DND-41 (cell line): ENCODE measurements around the gene TNRC6B.

Source experiments
- ATAC-seq: fragments of 200-7000 bp; cut with Tn5 transposase; 3 replicates; pipeline ENCODE4 v1.9.1; 2021; ENCODE audit warnings: low read depth; ENCODE audit not compliant: insufficient read depth
- DNase-seq: peaks from one replicate; pipeline ENCODE4 v3.0.0-alpha.2; 2020
- H2AFZ ChIP-seq: 2 replicates; pipeline ENCODE4 v1.6.0; 2012; ENCODE audit warnings: low read depth, low read length
- H3K27ac ChIP-seq: 2 replicates; pipeline ENCODE4 v1.5.1; 2012; ENCODE audit warnings: low read length, inconsistent platforms
- H3K27me3 ChIP-seq: fragments of 200-600 bp; sonication (generic); 2 replicates; pipeline ENCODE4 v1.6.0; 2012; ENCODE audit warnings: low read length, mild to moderate bottlenecking, inconsistent platforms; ENCODE audit not compliant: insufficient read depth, poor library complexity
- H3K36me3 ChIP-seq: 2 replicates; pipeline ENCODE4 v1.5.1; 2012; ENCODE audit warnings: low read length, inconsistent platforms; ENCODE audit not compliant: insufficient read depth
- H3K4me1 ChIP-seq: 2 replicates; pipeline ENCODE4 v1.5.1; 2012; ENCODE audit warnings: mild to moderate bottlenecking, low read length; ENCODE audit not compliant: insufficient read depth
- H3K4me2 ChIP-seq: 2 replicates; pipeline ENCODE4 v1.6.0; 2012; ENCODE audit warnings: mild to moderate bottlenecking, moderate library complexity, low read length, inconsistent platforms; ENCODE audit not compliant: insufficient read depth
- H3K4me3 ChIP-seq, 2 experiments: fragments of 200-600 bp in 1 of 2; shearing (Covaris generic) in 1 of 2; 2 replicates each; pipeline ENCODE4 v1.5.1; 2012 to 2016; ENCODE audit warnings: inconsistent platforms in 2 of 2, low read length in 2 of 2, mild to moderate bottlenecking in 2 of 2, low read depth in 1 of 2, moderate library complexity in 1 of 2
- H3K79me2 ChIP-seq: 2 replicates; pipeline ENCODE4 v1.6.0; 2012; ENCODE audit warnings: low read length, inconsistent platforms; ENCODE audit not compliant: insufficient read depth
- H3K9ac ChIP-seq: 2 replicates; pipeline ENCODE4 v1.6.0; 2012; ENCODE audit warnings: low read depth, mild to moderate bottlenecking, inconsistent platforms, low read length, moderate library complexity
- H3K9me3 ChIP-seq: 2 replicates; pipeline ENCODE4 v1.5.1; 2012; ENCODE audit warnings: low read length, moderate library complexity, mild to moderate bottlenecking, inconsistent platforms; ENCODE audit not compliant: insufficient read depth, severe bottlenecking
- H4K20me1 ChIP-seq: 2 replicates; pipeline ENCODE4 v1.6.0; 2012; ENCODE audit warnings: low read length; ENCODE audit not compliant: insufficient read depth
- EZH2 ChIP-seq: IDR thresholded peaks from 3 replicates; pipeline ENCODE4 v1.6.1; 2012; ENCODE audit warnings: borderline replicate concordance, low read depth, mild to moderate bottlenecking, moderate library complexity, low read length, inconsistent platforms; ENCODE audit not compliant: severe bottlenecking
- TF ChIP-seq, protein P1 (sequence below): IDR thresholded peaks from 2 replicates; pipeline ENCODE4 v1.5.1; 2012; ENCODE audit warnings: borderline replicate concordance, low read length, moderate library complexity, mild to moderate bottlenecking; ENCODE audit not compliant: poor library complexity, severe bottlenecking; ENCODE audit errors: extremely low read depth

The TNRC6B gene

DNA sequence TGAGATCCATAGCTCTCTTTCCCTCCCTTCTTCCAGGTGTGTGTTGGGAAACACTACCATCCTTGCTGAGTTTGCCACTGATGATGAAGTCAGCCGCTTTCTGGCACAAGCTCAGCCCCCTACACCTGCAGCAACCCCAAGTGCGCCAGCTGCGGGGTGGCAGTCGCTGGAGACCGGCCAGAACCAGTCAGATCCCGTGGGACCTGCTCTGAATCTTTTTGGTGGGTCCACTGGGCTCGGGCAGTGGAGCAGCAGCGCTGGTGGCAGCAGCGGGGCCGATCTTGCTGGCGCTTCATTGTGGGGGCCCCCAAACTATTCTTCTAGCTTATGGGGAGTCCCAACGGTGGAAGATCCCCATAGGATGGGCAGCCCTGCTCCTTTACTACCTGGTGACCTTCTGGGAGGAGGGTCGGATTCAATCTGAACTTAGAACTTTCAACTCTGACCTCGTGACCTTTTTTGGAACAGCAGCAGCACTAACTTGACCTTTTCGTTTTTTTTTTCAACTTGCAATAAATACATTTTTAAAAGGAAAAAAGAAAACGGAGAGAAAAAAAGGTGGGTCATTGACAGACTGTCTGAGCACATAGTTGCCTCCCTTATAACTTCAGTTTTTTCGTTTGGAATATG is 145.2 kb downstream of the TNRC6B start:
- Histone ChIP-seq H3K27ac (no peak overlapping the region), H3K4me2 (no peak overlapping the region)
- no peak for ATAC-seq

DNA sequence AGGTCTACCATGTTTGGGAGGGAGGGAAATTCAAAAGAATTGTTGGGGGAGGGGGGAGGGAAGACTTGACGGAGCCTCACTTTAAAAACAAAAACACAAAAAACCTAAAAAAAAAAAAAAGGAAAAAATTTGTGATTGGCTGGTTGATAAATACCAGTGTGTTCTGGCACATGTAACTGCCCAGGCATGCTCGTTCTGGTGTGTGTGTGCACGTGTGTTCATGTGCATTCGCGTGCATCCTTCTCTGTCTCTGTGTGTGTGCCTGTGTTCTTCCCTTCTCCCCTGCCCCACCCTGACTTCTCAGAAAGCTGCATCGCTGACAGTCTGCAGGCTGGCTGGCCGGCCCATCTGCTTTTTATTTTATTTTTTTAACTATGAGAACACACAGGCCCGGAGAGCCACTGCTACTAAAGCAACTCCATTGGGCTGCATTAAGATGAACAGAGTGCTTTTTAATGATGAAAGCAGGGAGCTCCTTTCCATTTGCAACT is 146.0 kb downstream of the TNRC6B start:
- ATAC-seq (no peak), DNase-seq (no peak)
- H3K79me2 ChIP-seq, result no peaks in the 10 kb centered on the region
- H3K9ac ChIP-seq, result no peak overlapping the region
- H3K4me1 ChIP-seq, result no peaks in the 10 kb centered on the region
- no peak overlapping the region for H2AFZ ChIP-seq
- no peak overlapping the region for H3K4me3 ChIP-seq
- no peaks in the 10 kb centered on the region for H3K27me3 ChIP-seq
- no peak overlapping the region for H3K27ac ChIP-seq
- H3K9me3 ChIP-seq, result no peaks in the 10 kb centered on the region
- no peak for TF ChIP-seq EZH2
- TF ChIP-seq, protein P1, sequence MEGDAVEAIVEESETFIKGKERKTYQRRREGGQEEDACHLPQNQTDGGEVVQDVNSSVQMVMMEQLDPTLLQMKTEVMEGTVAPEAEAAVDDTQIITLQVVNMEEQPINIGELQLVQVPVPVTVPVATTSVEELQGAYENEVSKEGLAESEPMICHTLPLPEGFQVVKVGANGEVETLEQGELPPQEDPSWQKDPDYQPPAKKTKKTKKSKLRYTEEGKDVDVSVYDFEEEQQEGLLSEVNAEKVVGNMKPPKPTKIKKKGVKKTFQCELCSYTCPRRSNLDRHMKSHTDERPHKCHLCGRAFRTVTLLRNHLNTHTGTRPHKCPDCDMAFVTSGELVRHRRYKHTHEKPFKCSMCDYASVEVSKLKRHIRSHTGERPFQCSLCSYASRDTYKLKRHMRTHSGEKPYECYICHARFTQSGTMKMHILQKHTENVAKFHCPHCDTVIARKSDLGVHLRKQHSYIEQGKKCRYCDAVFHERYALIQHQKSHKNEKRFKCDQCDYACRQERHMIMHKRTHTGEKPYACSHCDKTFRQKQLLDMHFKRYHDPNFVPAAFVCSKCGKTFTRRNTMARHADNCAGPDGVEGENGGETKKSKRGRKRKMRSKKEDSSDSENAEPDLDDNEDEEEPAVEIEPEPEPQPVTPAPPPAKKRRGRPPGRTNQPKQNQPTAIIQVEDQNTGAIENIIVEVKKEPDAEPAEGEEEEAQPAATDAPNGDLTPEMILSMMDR, result no peak
- H4K20me1 ChIP-seq, result no peaks in the 10 kb centered on the region
- H3K36me3 ChIP-seq, result peaks cover 66% of the 10 kb centered on the region
- no peak overlapping the region for H3K4me2 ChIP-seq

More for the DNA sequence above, 145.2 kb downstream of the TNRC6B start:
- DNase-seq, result no peak
- no peak overlapping the region for H3K9ac ChIP-seq
- H4K20me1 ChIP-seq, result no peaks in the 10 kb centered on the region
- TF ChIP-seq EZH2, result no peak
- TF ChIP-seq, protein P1, result no peak
- H3K36me3 ChIP-seq, result peaks cover 68% of the 10 kb centered on the region
- no peak overlapping the region for H3K4me3 ChIP-seq
- H3K4me1 ChIP-seq, result no peaks in the 10 kb centered on the region
- no peaks in the 10 kb centered on the region for H3K9me3 ChIP-seq
- H3K79me2 ChIP-seq, result no peaks in the 10 kb centered on the region
- H3K27me3 ChIP-seq, result no peaks in the 10 kb centered on the region
- H2AFZ ChIP-seq, result no peak overlapping the region

DNA sequence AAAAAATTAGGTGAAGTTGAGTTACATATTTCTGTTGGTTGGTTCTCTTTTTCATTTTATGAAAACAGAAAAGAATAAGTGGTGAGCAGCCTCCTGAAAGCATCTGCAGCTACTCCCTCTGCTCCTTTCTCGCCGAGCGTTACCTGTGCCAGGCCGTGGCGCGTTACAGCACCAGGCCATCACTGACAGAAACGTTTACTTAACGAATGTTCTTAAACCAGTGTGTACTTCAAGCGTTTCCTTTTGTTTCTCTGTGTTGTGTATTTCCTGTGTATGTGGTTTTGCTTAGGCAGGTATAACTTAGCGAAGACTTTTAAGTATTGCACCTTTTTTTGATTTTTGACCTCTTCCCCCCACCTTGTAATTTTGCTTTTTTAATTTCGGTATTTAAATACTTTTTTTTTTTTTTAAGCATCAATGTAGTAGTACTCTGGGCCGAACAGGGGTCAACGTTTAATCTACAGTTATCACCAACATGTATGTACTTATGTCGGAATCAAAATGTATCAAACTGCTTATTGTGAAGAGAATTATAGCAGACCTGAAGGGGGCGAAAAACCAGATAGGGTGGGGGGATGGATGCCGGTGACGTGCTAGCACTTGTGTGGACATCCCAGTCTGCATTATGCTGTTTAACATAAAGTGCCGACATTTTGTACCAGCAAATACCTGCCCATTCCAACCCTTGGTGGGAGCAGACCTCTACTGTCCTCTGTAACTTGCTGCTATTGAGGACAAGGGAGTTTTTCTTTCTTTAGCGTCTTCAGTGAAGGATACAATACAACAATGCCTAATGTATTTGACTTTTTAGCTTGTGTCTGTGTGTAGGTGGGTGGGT is 147.0 kb downstream of the TNRC6B start:
- no peak overlapping the region for H2AFZ ChIP-seq
- no peak overlapping the region for H3K4me2 ChIP-seq
- no peaks in the 10 kb centered on the region for H3K9me3 ChIP-seq
- no peak overlapping the region for H3K9ac ChIP-seq
- no peaks in the 10 kb centered on the region for H3K4me1 ChIP-seq
- peaks cover 62% of the 10 kb centered on the region for H3K36me3 ChIP-seq
- ATAC-seq (peak; percentile 59; the same call in 2 of the 3 replicates), DNase-seq (no peak)
- H3K27ac ChIP-seq, result no peak overlapping the region
- no peaks in the 10 kb centered on the region for H4K20me1 ChIP-seq
- no peak for TF ChIP-seq EZH2
- TF ChIP-seq, protein P1, result no peak
- H3K27me3 ChIP-seq, result no peaks in the 10 kb centered on the region
- no peaks in the 10 kb centered on the region for H3K79me2 ChIP-seq
- H3K4me3 ChIP-seq, result no peak overlapping the region
